ENCODE results near the gene SCGB1C1. TPM values are rescaled to one million over a fixed set of nuclear protein-coding genes. Genes with fewer than 3 reads are reported as not detected.
A peak's percentile ranks its signal among the peaks of the same experiment; 100 is the strongest.
"Not testable (repeated sequence)": the region's sequence is repeated elsewhere in the genome, so short reads cannot be mapped to it uniquely, and the experiment has no call there.

The SCGB1C1 gene
- total RNA-seq, 4 donors from 2014 or later = not detected

- Histone ChIP-seq H3K36me3 (peaks cover 0 to 33% (median 0%) of the 10 kb centered on the region in 3 donors), H3K4me3 (peak overlapping the region; percentile 60 to 87 (median 84)), H3K27me3 (no peaks in the 10 kb centered on the region), H3K27ac (peak overlapping the region in 2 of 4 donors; percentile 99), H3K9me3 (no peaks in the 10 kb centered on the region), H3K4me1 (peaks cover 11 to 35% (median 22%) of the 10 kb centered on the region in 3 donors)
- intact Hi-C loops (cut with DNase I) = loop anchor here (10.0 kb wide), 1 partner anchor 270 kb away; the partner anchor contains the start of gene RNH1
- DNase-seq = no peak
- WGBS, 2 donors = 75 to 89% methylated on average over 8 of the region's 8 CpGs
- TF ChIP-seq CTCF (IDR thresholded peaks at IDR 0.05) = no peak
- TF ChIP-seq POLR2A (IDR thresholded peaks at IDR 0.05) = no peak
Measured at GRCh38 chr11:235180-235579, 42.3 kb downstream of the SCGB1C1 start.

GRCh38 chr11:235609-235996 lies 42.7 kb downstream of the SCGB1C1 start:
- Histone ChIP-seq H3K27me3 (no peaks in the 10 kb centered on the region), H3K36me3 (peaks cover 0 to 33% (median 0%) of the 10 kb centered on the region in 3 donors), H3K9me3 (no peaks in the 10 kb centered on the region), H3K27ac (peak overlapping the region; percentile 87 to 99 (median 98)), H3K4me1 (peaks cover 11 to 35% (median 22%) of the 10 kb centered on the region in 3 donors), H3K4me3 (peak overlapping the region; percentile 60 to 87 (median 84))
- no peak for TF ChIP-seq POLR2A (IDR thresholded peaks at IDR 0.05)
- TF ChIP-seq CTCF (IDR thresholded peaks at IDR 0.05) = no peak
- intact Hi-C loops (cut with DNase I) = loop anchor here (10.0 kb wide), 1 partner anchor 269 kb away; the partner anchor contains the start of gene RNH1
- 3 to 5% methylated on average over 13 of the region's 13 CpGs for WGBS, 2 donors
- no peak for DNase-seq

- Histone ChIP-seq H3K27me3 (no peaks in the 10 kb centered on the region), H3K36me3 (peaks cover 0 to 33% (median 5%) of the 10 kb centered on the region in 3 donors), H3K27ac (peak within 1 kb of the TSS; percentile 87 to 99 (median 98)), H3K4me1 (peaks cover 11 to 35% (median 22%) of the 10 kb centered on the region in 3 donors), H3K4me3 (peak within 1 kb of the TSS; percentile 60 to 87 (median 84)), H3K9me3 (no peaks in the 10 kb centered on the region)
- peak; percentile 48 for DNase-seq
- TF ChIP-seq POLR2A (IDR thresholded peaks at IDR 0.05) (peak in 2 of 4 donors; percentile 17 to 62), CTCF (IDR thresholded peaks at IDR 0.05) (peak in 3 of 6 experiments; percentile 24 to 37 (median 36))
- 0% methylated on average over 5 to 29 of the region's 70 CpGs for WGBS, 2 donors
- intact Hi-C loops (cut with DNase I) = loop anchor here (10.0 kb wide), 1 partner anchor 269 kb away; the partner anchor contains the start of gene RNH1
Measured at GRCh38 chr11:235997-236773, 43.3 kb downstream of the SCGB1C1 start, which contains the start of gene SIRT3. Gene SIRT3, minus strand, starts transcription at chr11:236342. Its CDS starts 14 bp downstream, at chr11:236328.

- Histone ChIP-seq H3K27ac (peak within 1 kb of the TSS; percentile 87 to 99 (median 98)), H3K4me3 (peak within 1 kb of the TSS; percentile 60 to 87 (median 84)), H3K4me1 (peaks cover 11 to 35% (median 22%) of the 10 kb centered on the region in 3 donors), H3K27me3 (no peaks in the 10 kb centered on the region), H3K9me3 (no peaks in the 10 kb centered on the region), H3K36me3 (peaks cover 0 to 36% (median 9%) of the 10 kb centered on the region in 3 donors)
- DNase-seq = peak; percentile 34
- intact Hi-C loops (cut with DNase I) = loop anchor here (10.0 kb wide), 1 partner anchor 268 kb away; the partner anchor contains the start of gene RNH1
- WGBS, 2 donors = 3 to 9% methylated on average over 10 to 13 of the region's 62 CpGs
- TF ChIP-seq POLR2A (IDR thresholded peaks at IDR 0.05) = peak in 2 of 4 donors; percentile 19 to 63
- TF ChIP-seq CTCF (IDR thresholded peaks at IDR 0.05) = no peak
Measured at GRCh38 chr11:236774-237767, 44.2 kb downstream of the SCGB1C1 start, which contains the start of gene PSMD13. Gene PSMD13, plus strand, starts transcription at chr11:236976. Its CDS starts 74 bp downstream, at chr11:237050.

GRCh38 chr11:238346-238745 lies 45.5 kb downstream of the SCGB1C1 start:
- DNase-seq, H3K27me3 ChIP-seq, H3K27ac ChIP-seq, H3K4me3 ChIP-seq, H3K9me3 ChIP-seq: not testable (repeated sequence)
- intact Hi-C loops (cut with DNase I) = loop anchor here (10.0 kb wide), 1 partner anchor 266 kb away; the partner anchor contains the start of gene RNH1
- H3K36me3 ChIP-seq = peaks cover 0 to 41% (median 9%) of the 10 kb centered on the region in 3 donors
- H3K4me1 ChIP-seq = peaks cover 11 to 35% (median 22%) of the 10 kb centered on the region in 3 donors
- WGBS, 2 donors = 81 to 97% methylated on average over 3 to 7 of the region's 7 CpGs

Measured in esophagus squamous epithelium (tissue), 5 donors.